Measurements from ENCODE around the gene PDSS2. TPM values are rescaled to one million over a fixed set of nuclear protein-coding genes. Genes with fewer than 3 reads are reported as not detected.

PDSS2 gene
- total and polyA plus RNA-seq, 7 donors, result 9.4 to 18.5 (median 11.1) TPM

GRCh38 chr6:107443608-107444267 lies 15.6 kb downstream of the PDSS2 start:
- TF ChIP-seq POLR2AphosphoS5 (IDR thresholded peaks at IDR 0.05), result no peak
- no peak for TF ChIP-seq EP300 (IDR thresholded peaks at IDR 0.05)
- TF ChIP-seq POLR2A (IDR thresholded peaks at IDR 0.05), result no peak
- no peak for TF ChIP-seq CTCF (IDR thresholded peaks at IDR 0.05)
- H3K4me1 ChIP-seq, result no peaks in the 10 kb centered on the region
- peaks cover 0 to 7% (median 4%) of the 10 kb centered on the region in 4 donors for H3K9me3 ChIP-seq
- no peaks in the 10 kb centered on the region for H3K36me3 ChIP-seq
- H3K27me3 ChIP-seq, result no peaks in the 10 kb centered on the region
- intact Hi-C loops (cut with DNase I), result no loop called here
- no peak overlapping the region for H3K4me3 ChIP-seq
- DNase-seq, result no peak
- WGBS, 2 donors, result 96% methylated on average over 7 of the region's 7 CpGs
- no peak overlapping the region for H3K27ac ChIP-seq

- Histone ChIP-seq H3K27ac (no peak overlapping the region), H3K4me1 (no peaks in the 10 kb centered on the region), H3K27me3 (no peaks in the 10 kb centered on the region), H3K4me3 (no peak overlapping the region), H3K9me3 (peaks cover 0 to 7% (median 4%) of the 10 kb centered on the region in 4 donors), H3K36me3 (no peaks in the 10 kb centered on the region)
- intact Hi-C loops (cut with DNase I), result no loop called here
- TF ChIP-seq EP300 (IDR thresholded peaks at IDR 0.05), result no peak
- TF ChIP-seq POLR2AphosphoS5 (IDR thresholded peaks at IDR 0.05), result no peak
- no peak for TF ChIP-seq CTCF (IDR thresholded peaks at IDR 0.05)
- TF ChIP-seq POLR2A (IDR thresholded peaks at IDR 0.05), result no peak
- 91 to 95% methylated on average over 2 of the region's 2 CpGs for WGBS, 2 donors
- DNase-seq, result no peak
Measured at GRCh38 chr6:107442938-107443607, 16.3 kb downstream of the PDSS2 start.

GRCh38 chr6:107441682-107442081 lies 17.7 kb downstream of the PDSS2 start:
- no peak overlapping the region for H3K27ac ChIP-seq
- 95 to 100% methylated on average over 1 of the region's 1 CpG for WGBS, 2 donors

GRCh38 chr6:107440936-107441335 lies 18.4 kb downstream of the PDSS2 start:
- Histone ChIP-seq H3K9me3 (no peaks in the 10 kb centered on the region), H3K4me3 (no peak overlapping the region), H3K27ac (no peak overlapping the region), H3K4me1 (no peaks in the 10 kb centered on the region), H3K36me3 (no peaks in the 10 kb centered on the region), H3K27me3 (no peaks in the 10 kb centered on the region)
- DNase-seq, result no peak
- intact Hi-C loops (cut with DNase I), result no loop called here
- TF ChIP-seq CTCF (IDR thresholded peaks at IDR 0.05) (no peak), POLR2A (IDR thresholded peaks at IDR 0.05) (no peak), POLR2AphosphoS5 (IDR thresholded peaks at IDR 0.05) (no peak), EP300 (IDR thresholded peaks at IDR 0.05) (no peak)

More at GRCh38 chr6:107441682-107442081, 17.7 kb downstream of the PDSS2 start:
- TF ChIP-seq EP300 (IDR thresholded peaks at IDR 0.05), result no peak
- no peaks in the 10 kb centered on the region for H3K36me3 ChIP-seq
- DNase-seq, result no peak
- no peak overlapping the region for H3K4me3 ChIP-seq
- no peaks in the 10 kb centered on the region for H3K27me3 ChIP-seq
- intact Hi-C loops (cut with DNase I), result no loop called here
- H3K4me1 ChIP-seq, result no peaks in the 10 kb centered on the region
- no peaks in the 10 kb centered on the region for H3K9me3 ChIP-seq

GRCh38 chr6:107439406-107439805 lies 20.0 kb downstream of the PDSS2 start:
- Histone ChIP-seq H3K27me3 (no peaks in the 10 kb centered on the region), H3K27ac (no peak overlapping the region), H3K36me3 (no peaks in the 10 kb centered on the region), H3K4me1 (no peaks in the 10 kb centered on the region), H3K9me3 (no peaks in the 10 kb centered on the region), H3K4me3 (no peak overlapping the region)
- no peak for DNase-seq
- TF ChIP-seq POLR2AphosphoS5 (IDR thresholded peaks at IDR 0.05) (no peak), EP300 (IDR thresholded peaks at IDR 0.05) (no peak), CTCF (IDR thresholded peaks at IDR 0.05) (no peak), POLR2A (IDR thresholded peaks at IDR 0.05) (no peak)
- WGBS, 2 donors, result 0 to 56% methylated on average over 1 of the region's 1 CpG
- intact Hi-C loops (cut with DNase I), result no loop called here
